Skeletal muscle satellite cell (primary cell): ENCODE data around the gene FAM120AOS.

Experiments used
- H3K27me3 ChIP-seq: 2 replicates; pipeline ENCODE4 v1.7.0; 2013; ENCODE audit warnings: low read length; ENCODE audit not compliant: control insufficient read depth, insufficient read depth
- H3K36me3 ChIP-seq: 2 replicates; pipeline ENCODE4 v1.7.0; 2013; ENCODE audit warnings: mild to moderate bottlenecking, control low read depth, low read length; ENCODE audit not compliant: insufficient read depth
- H3K4me1 ChIP-seq: 2 replicates; pipeline ENCODE4 v1.7.0; 2013; ENCODE audit warnings: low read length; ENCODE audit not compliant: control insufficient read depth, insufficient read depth
- H3K4me2 ChIP-seq: 2 replicates; pipeline ENCODE4 v1.7.0; 2013; ENCODE audit warnings: mild to moderate bottlenecking, low read length
- H3K4me3 ChIP-seq: 2 replicates; pipeline ENCODE4 v1.7.0; 2013; ENCODE audit warnings: low read length
- H3K9ac ChIP-seq: 2 replicates; pipeline ENCODE4 v1.7.0; 2013; ENCODE audit warnings: mild to moderate bottlenecking, low read depth, low read length, moderate library complexity
- H3K9me3 ChIP-seq: replicated peaks from 2 replicates; pipeline ENCODE4 v1.7.0; 2013; ENCODE audit warnings: mild to moderate bottlenecking, control low read depth, low read length

FAM120AOS gene

DNA sequence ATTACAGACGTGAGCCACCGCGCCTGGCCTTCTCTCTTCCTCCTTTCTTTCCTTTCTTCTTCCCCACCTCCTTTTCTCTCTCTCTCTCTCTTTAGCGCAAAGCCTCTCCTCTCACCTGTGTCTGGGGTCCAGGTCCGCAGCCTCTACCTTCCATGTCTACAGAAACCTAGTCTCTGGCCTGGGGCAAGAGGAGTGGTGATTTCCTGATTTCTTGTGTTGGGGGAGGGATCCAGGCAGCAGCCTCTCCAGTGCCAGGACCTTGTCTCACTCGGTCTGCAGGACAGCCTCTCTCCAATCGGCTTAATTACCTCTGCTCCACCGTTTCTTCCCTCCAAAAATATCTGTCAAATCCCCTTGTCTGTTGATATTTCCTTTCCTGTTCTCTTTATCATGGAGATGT lies 18.0 kb downstream of the FAM120AOS start:
- Histone ChIP-seq H3K36me3 (no peaks in the 10 kb centered on the region), H3K27me3 (peaks cover 2% of the 10 kb centered on the region), H3K4me1 (no peaks in the 10 kb centered on the region), H3K4me3 (no peak overlapping the region), H3K4me2 (no peak overlapping the region), H3K9ac (no peak overlapping the region), H3K9me3 (no peaks in the 10 kb centered on the region)

DNA sequence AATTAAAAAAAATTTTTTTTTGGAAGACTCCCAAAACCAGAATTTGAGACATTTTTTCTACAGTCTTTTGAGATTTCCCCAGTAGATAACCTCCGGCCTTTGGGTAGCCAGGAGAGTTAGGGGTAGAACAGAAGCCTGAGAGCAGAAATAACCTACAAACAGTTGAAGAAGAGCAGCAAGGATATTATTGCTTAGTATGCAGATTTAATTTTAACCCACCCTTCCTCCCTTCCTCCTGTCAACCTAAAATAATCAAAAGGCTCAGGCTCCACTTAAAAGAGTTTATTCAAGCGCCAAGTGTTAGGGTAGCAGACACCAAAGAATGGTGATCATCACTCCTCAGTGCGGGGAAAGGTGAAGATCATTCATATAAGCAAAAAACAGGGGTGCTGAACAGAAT lies 19.3 kb downstream of the FAM120AOS start:
- H3K4me3 ChIP-seq, result no peak overlapping the region
- H3K9me3 ChIP-seq, result no peaks in the 10 kb centered on the region
- H3K27me3 ChIP-seq, result peaks cover 3% of the 10 kb centered on the region
- H3K36me3 ChIP-seq, result no peaks in the 10 kb centered on the region
- H3K4me1 ChIP-seq, result no peaks in the 10 kb centered on the region
- no peak overlapping the region for H3K4me2 ChIP-seq
- H3K9ac ChIP-seq, result no peak overlapping the region

DNA sequence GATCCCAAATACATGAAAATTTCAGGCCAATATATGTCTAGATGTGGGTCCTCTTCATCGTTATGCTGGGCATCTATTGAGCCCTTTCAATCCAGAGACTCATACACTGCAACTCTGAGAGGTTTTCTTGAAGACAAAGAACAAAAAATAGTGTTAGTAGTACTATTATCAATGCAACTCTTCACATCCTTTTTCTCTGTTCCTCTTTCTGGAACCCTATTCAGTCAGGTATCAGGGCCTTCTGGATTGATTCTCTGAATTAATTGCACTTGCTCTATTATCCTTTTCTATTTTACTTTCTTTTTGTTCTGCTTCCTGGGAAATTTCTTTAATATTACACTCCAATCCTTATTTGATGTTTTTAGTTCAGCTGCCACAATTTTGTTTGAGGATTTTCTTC lies 20.4 kb downstream of the FAM120AOS start:
- Histone ChIP-seq H3K27me3 (peaks cover 3% of the 10 kb centered on the region), H3K4me1 (no peaks in the 10 kb centered on the region), H3K36me3 (no peaks in the 10 kb centered on the region)

DNA sequence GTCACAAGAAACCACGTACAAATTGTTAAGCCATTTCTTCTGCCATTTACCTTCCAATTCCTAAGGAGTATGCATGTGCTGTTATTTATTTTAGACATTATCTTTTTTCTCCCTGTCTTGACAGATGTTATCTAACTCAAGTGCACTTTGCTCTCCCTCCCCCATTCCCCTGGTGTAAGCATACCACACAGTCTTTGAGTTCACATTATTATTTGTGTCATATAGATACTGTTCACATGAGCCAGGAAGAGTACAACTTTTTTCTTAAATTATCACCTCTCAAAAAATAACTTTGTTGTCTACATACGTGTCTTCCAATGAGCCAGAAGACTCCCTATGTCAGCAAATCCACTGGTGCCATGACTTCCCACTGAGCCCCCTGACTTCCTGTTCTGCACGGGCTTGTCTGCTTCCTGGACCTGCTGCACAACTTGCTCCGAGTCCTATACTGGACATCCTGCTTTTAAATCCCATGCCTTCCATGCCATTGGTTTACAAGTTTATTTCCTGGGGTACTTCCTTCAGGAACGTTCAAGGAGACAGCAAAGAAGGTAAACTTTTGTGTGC lies 21.8 kb downstream of the FAM120AOS start:
- Histone ChIP-seq H3K4me1 (no peaks in the 10 kb centered on the region), H3K36me3 (no peaks in the 10 kb centered on the region), H3K9ac (no peak overlapping the region), H3K4me3 (no peak overlapping the region), H3K27me3 (peaks cover 6% of the 10 kb centered on the region), H3K4me2 (no peak overlapping the region), H3K9me3 (no peaks in the 10 kb centered on the region)

More for the DNA sequence above, 20.4 kb downstream of the FAM120AOS start:
- Histone ChIP-seq H3K4me3 (no peak overlapping the region), H3K9ac (no peak overlapping the region), H3K4me2 (no peak overlapping the region), H3K9me3 (no peaks in the 10 kb centered on the region)

DNA sequence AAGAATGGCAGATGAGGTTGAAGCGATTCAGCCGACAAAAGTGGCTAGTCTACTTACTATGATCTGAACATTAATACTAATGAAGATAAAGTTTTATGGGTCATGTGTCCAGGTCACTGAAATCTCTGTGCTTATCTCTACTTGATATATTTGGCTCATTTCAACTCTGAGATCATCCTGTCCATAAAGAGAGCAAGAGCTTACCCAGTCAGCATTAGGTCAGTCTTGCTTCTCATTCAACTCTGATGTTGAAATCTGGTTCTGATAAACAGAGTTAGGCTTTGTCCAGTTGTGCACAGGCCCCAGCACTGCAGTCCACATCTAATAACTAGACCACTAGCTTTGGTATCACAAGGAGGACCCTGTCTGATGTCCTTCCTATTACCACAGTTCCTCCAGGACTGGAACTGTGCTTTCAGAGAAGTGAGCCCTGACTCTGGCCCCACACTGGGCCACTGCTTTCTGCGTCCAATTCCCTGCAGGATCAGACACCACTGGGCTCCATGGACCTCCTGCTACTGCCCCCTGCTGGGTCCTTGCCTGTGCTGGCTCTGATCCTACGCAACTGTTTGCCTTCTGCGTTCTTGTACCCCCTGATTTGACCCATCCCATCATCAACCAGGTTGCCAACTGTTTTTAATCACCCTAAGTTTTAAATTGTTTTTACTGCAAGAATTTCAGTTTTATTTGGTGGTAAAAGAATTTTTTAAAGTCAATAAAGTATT lies 25.6 kb downstream of the FAM120AOS start:
- H3K9ac ChIP-seq, result no peak overlapping the region
- H3K27me3 ChIP-seq, result peaks cover 14% of the 10 kb centered on the region

DNA sequence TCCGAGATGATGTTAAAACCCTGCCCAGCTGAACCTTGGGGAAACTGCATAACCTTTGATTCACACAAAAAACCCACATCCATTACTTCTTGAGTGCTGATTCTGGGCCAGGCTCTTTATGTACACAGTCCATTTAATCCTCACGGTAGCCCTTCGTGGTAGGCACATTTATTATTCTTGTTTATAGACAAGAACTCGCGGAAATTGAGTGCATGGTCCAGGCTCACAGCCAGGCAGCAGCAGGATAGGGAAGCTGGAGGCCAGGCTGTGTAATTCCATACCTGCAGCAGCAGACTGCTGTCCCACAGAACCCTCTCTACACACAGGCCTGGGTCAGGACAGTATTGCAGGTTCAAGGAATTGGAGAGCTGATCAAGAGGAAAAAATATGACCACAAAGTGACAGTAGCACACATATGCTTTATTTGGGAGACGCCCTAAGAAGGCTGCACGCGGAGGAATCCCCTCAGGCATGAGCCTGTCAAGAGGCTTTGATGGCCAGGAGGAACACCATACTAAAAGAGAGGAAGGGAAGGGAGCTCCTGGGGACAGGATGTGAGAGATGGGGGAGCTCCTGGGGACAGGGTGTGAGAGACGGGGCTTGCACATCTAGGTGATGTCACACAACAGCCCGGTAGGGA lies 30.3 kb downstream of the FAM120AOS start:
- Histone ChIP-seq H3K4me1 (no peaks in the 10 kb centered on the region), H3K9me3 (no peaks in the 10 kb centered on the region), H3K4me3 (no peak overlapping the region), H3K4me2 (no peak overlapping the region), H3K36me3 (no peaks in the 10 kb centered on the region), H3K27me3 (peaks cover 11% of the 10 kb centered on the region), H3K9ac (no peak overlapping the region)

More for the DNA sequence above, 25.6 kb downstream of the FAM120AOS start:
- H3K4me3 ChIP-seq, result no peak overlapping the region
- no peaks in the 10 kb centered on the region for H3K4me1 ChIP-seq
- H3K4me2 ChIP-seq, result no peak overlapping the region
- H3K36me3 ChIP-seq, result no peaks in the 10 kb centered on the region
- no peaks in the 10 kb centered on the region for H3K9me3 ChIP-seq

DNA sequence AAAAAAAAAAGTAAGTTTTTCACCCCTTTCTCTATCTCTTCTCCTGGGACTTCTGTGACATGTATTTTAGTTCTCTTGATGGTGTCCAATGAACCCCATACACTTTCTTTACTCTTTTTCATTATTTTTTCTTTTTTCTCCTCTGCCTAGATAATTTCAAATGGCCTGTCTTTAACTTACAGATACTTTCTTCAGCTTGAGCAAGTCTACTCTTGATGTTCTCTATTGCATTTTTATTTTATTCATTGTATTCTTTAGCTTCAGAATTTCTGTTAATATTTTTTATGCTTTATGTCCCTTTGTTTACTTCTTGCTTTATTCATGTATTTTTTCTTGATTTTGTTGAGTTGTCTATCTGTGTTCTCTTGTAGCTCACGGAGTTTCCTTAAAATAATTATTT lies 34.4 kb downstream of the FAM120AOS start:
- no peaks in the 10 kb centered on the region for H3K36me3 ChIP-seq
- no peaks in the 10 kb centered on the region for H3K9me3 ChIP-seq
- H3K27me3 ChIP-seq, result peaks cover 5% of the 10 kb centered on the region
- H3K9ac ChIP-seq, result no peak overlapping the region
- H3K4me2 ChIP-seq, result no peak overlapping the region
- no peak overlapping the region for H3K4me3 ChIP-seq
- no peaks in the 10 kb centered on the region for H3K4me1 ChIP-seq

DNA sequence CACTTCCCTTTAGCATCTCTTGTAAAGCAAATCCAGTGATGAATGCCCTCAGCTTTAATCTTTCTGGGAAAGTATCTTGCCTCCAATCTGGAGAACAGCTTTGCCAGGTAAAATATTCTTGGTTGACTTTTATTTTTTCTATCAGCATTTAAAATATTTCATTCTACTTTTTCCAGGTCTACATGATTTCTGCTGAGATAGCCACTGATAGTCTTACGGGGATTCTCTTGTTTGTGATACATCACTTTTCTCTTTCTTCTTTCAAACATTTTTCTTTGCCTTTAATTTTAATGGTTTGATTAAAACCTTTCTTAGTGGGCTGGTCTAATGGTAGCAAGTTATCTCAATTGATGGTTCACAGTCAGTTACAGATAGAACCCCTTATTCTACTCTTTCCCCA lies 35.8 kb downstream of the FAM120AOS start:
- Histone ChIP-seq H3K4me1 (no peaks in the 10 kb centered on the region), H3K27me3 (no peaks in the 10 kb centered on the region), H3K9ac (no peak overlapping the region), H3K36me3 (no peaks in the 10 kb centered on the region), H3K4me2 (no peak overlapping the region), H3K4me3 (no peak overlapping the region), H3K9me3 (no peaks in the 10 kb centered on the region)

DNA sequence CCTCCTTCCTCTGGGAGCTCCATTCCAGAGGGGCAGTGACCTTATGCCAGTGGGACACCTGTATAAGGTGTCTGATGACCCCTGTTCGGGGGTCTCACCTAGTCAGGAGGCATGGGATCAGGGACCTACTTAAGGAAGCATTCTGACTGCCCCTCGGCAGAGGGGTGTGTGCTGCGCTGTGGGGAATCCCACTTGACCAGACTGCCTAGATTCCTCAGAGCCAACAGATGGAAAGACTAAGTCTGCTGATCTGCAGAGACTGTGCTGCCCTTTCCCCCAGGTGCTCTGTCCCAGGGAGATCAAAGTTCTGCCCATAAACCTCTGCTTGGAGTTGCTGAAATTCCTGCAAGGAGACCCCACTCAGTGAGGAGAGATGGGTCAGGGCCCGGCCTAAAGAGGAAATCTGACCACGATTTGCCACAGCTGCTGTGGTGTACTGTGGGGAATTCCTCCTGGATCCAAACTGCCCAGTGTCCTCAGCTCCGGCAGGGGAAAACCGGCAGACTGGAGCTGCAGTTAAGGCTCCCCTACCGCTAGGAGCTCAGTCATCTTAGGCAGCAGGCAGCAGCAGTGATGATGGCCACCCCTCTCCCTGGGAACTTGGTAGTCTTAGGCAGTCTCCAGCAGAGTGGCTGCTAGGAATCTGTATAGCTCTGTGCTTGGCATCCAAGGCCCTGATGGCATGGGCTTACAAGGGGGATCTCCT lies 36.7 kb downstream of the FAM120AOS start:
- Histone ChIP-seq H3K9me3 (no peaks in the 10 kb centered on the region), H3K36me3 (no peaks in the 10 kb centered on the region), H3K9ac (no peak overlapping the region), H3K4me1 (no peaks in the 10 kb centered on the region), H3K4me2 (no peak overlapping the region), H3K4me3 (no peak overlapping the region), H3K27me3 (no peaks in the 10 kb centered on the region)

DNA sequence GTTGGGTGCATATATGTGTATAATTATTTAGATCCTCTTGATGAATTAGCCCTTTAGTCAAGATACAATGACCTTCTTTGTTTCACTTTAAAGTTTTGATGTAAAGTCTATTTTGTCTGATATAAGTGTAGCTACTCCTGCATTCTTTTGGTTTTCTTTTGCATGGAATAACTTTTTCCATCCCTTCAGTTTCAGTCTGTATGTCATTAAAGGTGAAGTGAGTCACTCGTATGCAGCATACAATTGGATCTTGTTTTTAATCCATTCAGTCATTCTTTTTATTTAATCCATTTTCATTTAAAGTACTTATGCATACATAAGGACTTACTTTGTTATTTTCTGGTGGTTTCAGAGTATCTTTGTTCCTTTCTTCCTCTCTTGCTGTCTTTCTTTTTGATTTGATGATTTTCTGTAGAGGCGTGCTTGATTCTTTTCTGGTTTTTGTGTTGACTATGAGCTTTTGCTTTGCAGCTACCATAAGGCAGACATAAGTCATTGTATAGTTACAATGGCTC lies 38.1 kb downstream of the FAM120AOS start:
- Histone ChIP-seq H3K4me1 (no peaks in the 10 kb centered on the region), H3K4me3 (no peak overlapping the region), H3K27me3 (peaks cover 4% of the 10 kb centered on the region), H3K9ac (no peak overlapping the region), H3K4me2 (no peak overlapping the region), H3K9me3 (no peaks in the 10 kb centered on the region), H3K36me3 (no peaks in the 10 kb centered on the region)

DNA sequence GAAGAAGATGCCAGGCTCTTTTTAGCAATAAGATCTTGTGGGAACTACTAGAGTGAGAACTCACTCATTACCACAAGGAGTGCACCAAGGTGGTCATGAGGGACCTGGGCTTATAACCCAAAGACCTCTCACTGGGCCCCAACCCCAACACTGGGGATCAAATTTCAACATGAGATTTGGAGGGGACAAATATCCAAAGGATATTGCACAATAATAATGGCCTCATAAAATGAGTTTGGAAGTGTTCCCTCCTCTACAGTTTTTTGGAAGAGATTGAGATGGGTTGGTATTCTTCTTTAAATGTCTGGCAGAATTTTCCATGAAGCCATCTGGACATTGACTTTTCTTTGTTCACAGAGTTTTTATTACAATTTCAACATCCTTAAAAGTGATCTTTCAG lies 39.9 kb downstream of the FAM120AOS start:
- H3K9me3 ChIP-seq, result no peaks in the 10 kb centered on the region
- no peak overlapping the region for H3K4me2 ChIP-seq
- no peak overlapping the region for H3K4me3 ChIP-seq
- H3K27me3 ChIP-seq, result peaks cover 10% of the 10 kb centered on the region
- H3K9ac ChIP-seq, result no peak overlapping the region
- H3K36me3 ChIP-seq, result no peaks in the 10 kb centered on the region
- no peaks in the 10 kb centered on the region for H3K4me1 ChIP-seq
